ENCODE data around the gene PCDHGA3.
"Not testable (repeated sequence)": the region's sequence is repeated elsewhere in the genome, so short reads cannot be mapped to it uniquely, and the experiment has no call there.

Gene PCDHGA3

DNA sequence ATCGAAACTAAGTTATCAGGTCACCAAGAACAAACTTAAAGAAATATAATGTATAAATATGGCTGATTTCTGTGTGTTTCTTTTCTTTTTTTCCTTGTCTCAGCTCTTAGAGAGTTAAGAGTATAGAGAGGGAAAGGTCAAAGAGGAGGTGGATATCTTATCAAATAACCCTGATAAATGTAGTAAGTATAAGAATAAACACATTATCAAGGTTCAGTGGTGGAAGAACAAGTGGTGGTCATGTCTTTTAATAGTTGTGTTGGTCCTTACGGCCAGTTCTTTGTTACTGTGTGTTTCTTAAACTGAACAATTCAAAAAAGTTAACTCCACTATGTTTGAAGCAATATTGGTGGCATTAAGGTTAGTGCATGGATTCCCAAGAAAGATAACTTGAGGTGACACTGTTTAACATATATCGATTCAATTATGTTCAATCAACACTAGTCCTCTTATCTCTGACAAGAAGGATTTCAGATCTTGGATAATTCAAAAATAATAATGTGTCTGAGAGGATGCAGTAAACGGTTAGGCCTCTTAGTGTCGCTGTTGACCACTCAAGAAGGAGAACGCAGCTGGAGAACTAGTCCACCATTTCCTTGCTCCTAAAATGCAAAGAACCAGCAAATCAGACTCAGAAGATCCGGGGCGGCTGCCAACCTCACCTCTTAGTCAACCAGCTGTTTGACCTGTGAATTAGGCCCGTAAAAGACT, at the start of gene PCDHGA3:
Gene PCDHGA3, plus strand, starts transcription at position 588 of the 711 bp plus-strand sequence. CDS start 205 bp downstream, outside the sequence.
- Histone ChIP-seq H3K4me3 (ENCODE audit: insufficient read length, low read depth) (no peak within 1 kb of the TSS), H3K9ac (ENCODE audit: insufficient read length, low read depth) (no peak within 1 kb of the TSS), H3K27me3 (ENCODE audit: insufficient read depth, insufficient read length) (no peaks in the 10 kb centered on the region), H3K4me1 (ENCODE audit: insufficient read depth, insufficient read length) (no peaks in the 10 kb centered on the region), H3K9me3 (ENCODE audit: insufficient read depth, low read length) (peaks cover 43% of the 10 kb centered on the region), H3K36me3 (ENCODE audit: insufficient read depth, insufficient read length, low read length) (no peaks in the 10 kb centered on the region)
- TF ChIP-seq YY1 (IDR thresholded peaks at IDR 0.05; ENCODE audit: insufficient read depth, insufficient read length) = no peak
- TF ChIP-seq ZNF274 (IDR thresholded peaks at IDR 0.05; ENCODE audit: low read depth, low read length) = no peak
- TF ChIP-seq SUZ12 (IDR thresholded peaks at IDR 0.05; ENCODE audit: extremely low read depth, insufficient read depth, insufficient read length) = no peak
- DNase-seq (ENCODE audit: low read depth, low spot score) = no peak

DNA sequence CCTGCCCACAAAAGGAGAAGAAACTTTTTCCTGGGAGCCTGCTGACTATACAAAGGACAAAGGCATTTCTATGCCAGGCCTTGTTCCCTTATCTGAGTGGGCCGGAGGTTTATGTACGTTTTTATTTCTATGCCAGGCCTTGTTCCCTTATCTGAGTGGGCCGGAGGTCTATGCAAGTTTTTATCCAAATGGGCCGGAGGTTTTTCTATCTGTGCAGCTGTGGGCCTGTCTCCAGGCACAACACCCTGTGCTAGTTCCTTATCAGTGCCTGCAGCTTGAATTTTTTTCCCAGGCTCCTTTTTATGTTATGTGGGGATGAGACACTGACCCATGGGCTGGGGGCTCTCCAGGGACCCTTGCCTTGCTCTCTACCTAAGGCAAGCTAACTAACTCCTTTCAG, 45.3 kb upstream of the PCDHGA3 start:
- Histone ChIP-seq H3K9me3 (ENCODE audit: insufficient read depth, low read length) (no peaks in the 10 kb centered on the region), H3K4me3 (ENCODE audit: insufficient read length, low read depth) (no peak overlapping the region), H3K36me3 (ENCODE audit: insufficient read depth, insufficient read length, low read length) (no peaks in the 10 kb centered on the region), H3K4me1 (ENCODE audit: insufficient read depth, insufficient read length) (no peaks in the 10 kb centered on the region), H3K27me3 (ENCODE audit: insufficient read depth, insufficient read length) (no peaks in the 10 kb centered on the region), H3K9ac (ENCODE audit: insufficient read length, low read depth) (no peak overlapping the region)
- no peak for DNase-seq (ENCODE audit: low read depth, low spot score)
- TF ChIP-seq SUZ12 (IDR thresholded peaks at IDR 0.05; ENCODE audit: extremely low read depth, insufficient read depth, insufficient read length) (no peak), YY1 (IDR thresholded peaks at IDR 0.05; ENCODE audit: insufficient read depth, insufficient read length) (no peak)

DNA sequence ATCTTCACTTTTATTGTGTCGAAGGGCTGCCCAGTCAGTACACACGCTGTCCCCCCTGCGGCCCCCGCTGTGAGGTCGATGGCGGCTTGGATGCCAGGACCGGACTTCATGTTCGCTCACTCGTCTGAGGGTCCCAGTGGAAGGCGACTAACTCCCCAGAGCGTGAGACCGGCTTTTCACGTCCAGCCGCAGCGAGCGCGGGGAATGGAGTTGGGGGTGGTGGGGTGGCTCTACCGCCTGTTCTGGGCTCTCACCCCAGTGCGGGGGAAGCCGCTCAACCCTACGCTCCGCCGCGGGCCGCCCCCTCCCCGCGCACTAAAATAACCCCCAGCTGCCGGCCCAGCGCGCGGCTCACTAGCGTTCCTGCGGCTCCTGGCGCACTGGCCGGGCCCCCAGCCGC, 39.9 kb upstream of the PCDHGA3 start, which contains the start of gene SLC25A2:
Gene SLC25A2, minus strand, starts transcription at position 294 of the 400 bp plus-strand sequence. Its CDS starts 184 bp downstream, at position 110.
- Histone ChIP-seq H3K4me1 (ENCODE audit: insufficient read depth, insufficient read length) (no peaks in the 10 kb centered on the region), H3K27me3 (ENCODE audit: insufficient read depth, insufficient read length) (no peaks in the 10 kb centered on the region), H3K9me3 (ENCODE audit: insufficient read depth, low read length) (no peaks in the 10 kb centered on the region), H3K36me3 (ENCODE audit: insufficient read depth, insufficient read length, low read length) (no peaks in the 10 kb centered on the region), H3K9ac (ENCODE audit: insufficient read length, low read depth) (no peak within 1 kb of the TSS), H3K4me3 (ENCODE audit: insufficient read length, low read depth) (no peak within 1 kb of the TSS)
- DNase-seq (ENCODE audit: low read depth, low spot score) = no peak
- no peak for TF ChIP-seq YY1 (IDR thresholded peaks at IDR 0.05; ENCODE audit: insufficient read depth, insufficient read length)
- TF ChIP-seq ZNF274 (IDR thresholded peaks at IDR 0.05; ENCODE audit: low read depth, low read length) = no peak
- TF ChIP-seq SUZ12 (IDR thresholded peaks at IDR 0.05; ENCODE audit: extremely low read depth, insufficient read depth, insufficient read length) = no peak

DNA sequence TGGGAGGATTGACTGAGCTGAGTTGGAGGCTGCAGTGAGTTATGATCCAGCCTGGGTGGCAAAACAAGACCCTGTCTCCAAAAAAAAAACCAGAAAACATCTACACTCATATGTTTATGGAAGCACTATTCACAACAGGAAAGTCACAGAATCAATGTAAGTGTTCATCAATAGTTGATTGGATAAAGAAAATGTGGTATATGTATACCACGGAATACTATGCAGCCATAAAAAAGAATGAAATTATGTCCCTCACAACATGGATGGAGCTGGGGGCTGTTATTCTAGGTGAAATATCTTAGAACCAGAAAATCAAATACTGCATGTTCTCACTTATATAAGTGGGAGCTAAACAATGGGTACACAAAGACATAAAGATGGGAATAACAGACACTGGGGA, 37.0 kb upstream of the PCDHGA3 start:
- H3K4me3 ChIP-seq (ENCODE audit: insufficient read length, low read depth) = no peak overlapping the region

DNA sequence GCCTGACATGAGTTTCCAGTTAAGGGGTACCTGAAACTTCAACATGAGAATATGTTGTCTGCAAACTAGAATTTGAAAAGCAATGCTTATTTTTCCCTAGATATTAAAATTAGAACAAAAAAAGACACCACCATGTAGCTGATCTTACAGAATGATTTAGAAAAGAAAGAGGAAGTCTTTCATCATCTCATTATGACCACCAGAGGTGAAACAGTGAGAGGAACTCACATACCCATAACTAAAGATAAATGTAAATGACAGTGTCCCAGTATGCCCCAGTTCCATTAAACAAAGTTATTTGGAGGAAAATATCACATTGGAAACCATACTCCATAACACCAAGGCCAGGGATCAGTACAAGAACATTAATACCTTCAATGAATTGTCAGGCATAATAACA, 29.9 kb upstream of the PCDHGA3 start:
- Histone ChIP-seq H3K36me3 (ENCODE audit: insufficient read depth, insufficient read length, low read length) (peaks cover 15% of the 10 kb centered on the region), H3K9ac (ENCODE audit: insufficient read length, low read depth) (no peak overlapping the region), H3K4me1 (ENCODE audit: insufficient read depth, insufficient read length) (no peaks in the 10 kb centered on the region), H3K4me3 (ENCODE audit: insufficient read length, low read depth) (no peak overlapping the region), H3K27me3 (ENCODE audit: insufficient read depth, insufficient read length) (no peaks in the 10 kb centered on the region), H3K9me3 (ENCODE audit: insufficient read depth, low read length) (peaks cover 12% of the 10 kb centered on the region)
- TF ChIP-seq ZNF274 (IDR thresholded peaks at IDR 0.05; ENCODE audit: low read depth, low read length) (no peak), SUZ12 (IDR thresholded peaks at IDR 0.05; ENCODE audit: extremely low read depth, insufficient read depth, insufficient read length) (no peak), YY1 (IDR thresholded peaks at IDR 0.05; ENCODE audit: insufficient read depth, insufficient read length) (no peak)
- DNase-seq (ENCODE audit: low read depth, low spot score) = no peak

More for the DNA sequence above, 37.0 kb upstream of the PCDHGA3 start:
- Histone ChIP-seq H3K4me1 (ENCODE audit: insufficient read depth, insufficient read length) (no peaks in the 10 kb centered on the region), H3K36me3 (ENCODE audit: insufficient read depth, insufficient read length, low read length) (no peaks in the 10 kb centered on the region), H3K9ac (ENCODE audit: insufficient read length, low read depth) (no peak overlapping the region), H3K9me3 (ENCODE audit: insufficient read depth, low read length) (no peaks in the 10 kb centered on the region), H3K27me3 (ENCODE audit: insufficient read depth, insufficient read length) (no peaks in the 10 kb centered on the region)
- no peak for DNase-seq (ENCODE audit: low read depth, low spot score)
- TF ChIP-seq YY1 (IDR thresholded peaks at IDR 0.05; ENCODE audit: insufficient read depth, insufficient read length) (no peak), SUZ12 (IDR thresholded peaks at IDR 0.05; ENCODE audit: extremely low read depth, insufficient read depth, insufficient read length) (no peak), ZNF274 (IDR thresholded peaks at IDR 0.05; ENCODE audit: low read depth, low read length) (no peak)

DNA sequence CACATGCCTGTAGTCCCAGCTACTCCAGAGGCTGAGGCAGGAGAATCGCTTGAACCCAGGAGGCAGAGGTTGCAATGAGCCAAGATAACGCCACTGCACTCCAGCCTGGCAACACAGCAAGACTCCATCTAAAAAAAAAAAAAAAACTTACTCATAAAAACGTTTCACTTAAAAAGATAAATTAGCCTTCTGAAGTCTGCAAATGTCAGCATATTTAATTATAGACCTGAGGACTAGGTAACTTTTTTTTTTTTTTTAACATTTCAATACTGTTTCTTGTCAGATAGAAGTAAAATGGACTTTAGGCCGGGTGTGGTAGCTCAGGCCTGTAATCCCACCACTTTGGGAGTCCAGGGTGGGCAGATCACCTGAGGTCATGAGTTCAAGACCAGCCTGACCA, 26.7 kb upstream of the PCDHGA3 start:
- DNase-seq (ENCODE audit: low read depth, low spot score) = not testable (repeated sequence)

DNA sequence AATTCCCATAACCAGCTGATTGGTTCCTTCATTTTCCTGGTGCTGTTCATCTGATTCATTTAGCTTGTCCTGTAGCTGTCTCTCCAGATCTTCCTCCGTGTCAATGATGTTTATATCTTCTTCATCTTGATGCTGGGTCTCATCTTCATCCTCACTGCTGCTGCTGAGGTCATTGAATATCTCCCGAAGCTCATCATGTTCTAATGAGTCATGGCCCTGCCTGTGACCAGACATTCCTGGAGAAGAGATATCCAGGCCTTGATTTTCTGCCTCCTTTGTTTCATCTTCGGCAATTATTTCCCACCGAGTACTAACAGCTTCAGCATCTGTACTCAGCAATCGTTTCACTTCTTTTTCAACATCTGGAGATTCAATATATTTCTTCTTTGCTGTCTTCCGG, 24.4 kb upstream of the PCDHGA3 start:
- Histone ChIP-seq H3K9ac (ENCODE audit: insufficient read length, low read depth) (no peak overlapping the region), H3K27me3 (ENCODE audit: insufficient read depth, insufficient read length) (no peaks in the 10 kb centered on the region), H3K36me3 (ENCODE audit: insufficient read depth, insufficient read length, low read length) (peaks cover 27% of the 10 kb centered on the region), H3K9me3 (ENCODE audit: insufficient read depth, low read length) (peaks cover 26% of the 10 kb centered on the region), H3K4me1 (ENCODE audit: insufficient read depth, insufficient read length) (no peaks in the 10 kb centered on the region), H3K4me3 (ENCODE audit: insufficient read length, low read depth) (peak overlapping the region; percentile 88)
- no peak for DNase-seq (ENCODE audit: low read depth, low spot score)
- no peak for TF ChIP-seq ZNF274 (IDR thresholded peaks at IDR 0.05; ENCODE audit: low read depth, low read length)
- no peak for TF ChIP-seq YY1 (IDR thresholded peaks at IDR 0.05; ENCODE audit: insufficient read depth, insufficient read length)
- TF ChIP-seq SUZ12 (IDR thresholded peaks at IDR 0.05; ENCODE audit: extremely low read depth, insufficient read depth, insufficient read length) = no peak

More for the DNA sequence above, 26.7 kb upstream of the PCDHGA3 start:
- H3K9ac ChIP-seq (ENCODE audit: insufficient read length, low read depth); H3K27me3 ChIP-seq (ENCODE audit: insufficient read depth, insufficient read length); H3K4me1 ChIP-seq (ENCODE audit: insufficient read depth, insufficient read length); H3K4me3 ChIP-seq (ENCODE audit: insufficient read length, low read depth): not testable (repeated sequence)
- H3K9me3 ChIP-seq (ENCODE audit: insufficient read depth, low read length) = peaks cover 26% of the 10 kb centered on the region
- H3K36me3 ChIP-seq (ENCODE audit: insufficient read depth, insufficient read length, low read length) = peaks cover 27% of the 10 kb centered on the region

Measured in NT2/D1 (cell line).